IPS DF 4.7 (cell line): Measurements from ENCODE around the gene SMPD4.
A peak's percentile ranks its signal among the peaks of the same experiment; 100 is the strongest.
"Not testable (repeated sequence)": the region's sequence is repeated elsewhere in the genome, so short reads cannot be mapped to it uniquely, and the experiment has no call there.

Experiments used
- DNase-seq: peaks from one replicate; pipeline ENCODE4 v3.0.0-alpha.2; 2013; ENCODE audit warnings: low spot score; ENCODE audit errors: extremely low read depth

The SMPD4 gene, protein sequence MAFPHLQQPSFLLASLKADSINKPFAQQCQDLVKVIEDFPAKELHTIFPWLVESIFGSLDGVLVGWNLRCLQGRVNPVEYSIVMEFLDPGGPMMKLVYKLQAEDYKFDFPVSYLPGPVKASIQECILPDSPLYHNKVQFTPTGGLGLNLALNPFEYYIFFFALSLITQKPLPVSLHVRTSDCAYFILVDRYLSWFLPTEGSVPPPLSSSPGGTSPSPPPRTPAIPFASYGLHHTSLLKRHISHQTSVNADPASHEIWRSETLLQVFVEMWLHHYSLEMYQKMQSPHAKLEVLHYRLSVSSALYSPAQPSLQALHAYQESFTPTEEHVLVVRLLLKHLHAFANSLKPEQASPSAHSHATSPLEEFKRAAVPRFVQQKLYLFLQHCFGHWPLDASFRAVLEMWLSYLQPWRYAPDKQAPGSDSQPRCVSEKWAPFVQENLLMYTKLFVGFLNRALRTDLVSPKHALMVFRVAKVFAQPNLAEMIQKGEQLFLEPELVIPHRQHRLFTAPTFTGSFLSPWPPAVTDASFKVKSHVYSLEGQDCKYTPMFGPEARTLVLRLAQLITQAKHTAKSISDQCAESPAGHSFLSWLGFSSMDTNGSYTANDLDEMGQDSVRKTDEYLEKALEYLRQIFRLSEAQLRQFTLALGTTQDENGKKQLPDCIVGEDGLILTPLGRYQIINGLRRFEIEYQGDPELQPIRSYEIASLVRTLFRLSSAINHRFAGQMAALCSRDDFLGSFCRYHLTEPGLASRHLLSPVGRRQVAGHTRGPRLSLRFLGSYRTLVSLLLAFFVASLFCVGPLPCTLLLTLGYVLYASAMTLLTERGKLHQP

DNA sequence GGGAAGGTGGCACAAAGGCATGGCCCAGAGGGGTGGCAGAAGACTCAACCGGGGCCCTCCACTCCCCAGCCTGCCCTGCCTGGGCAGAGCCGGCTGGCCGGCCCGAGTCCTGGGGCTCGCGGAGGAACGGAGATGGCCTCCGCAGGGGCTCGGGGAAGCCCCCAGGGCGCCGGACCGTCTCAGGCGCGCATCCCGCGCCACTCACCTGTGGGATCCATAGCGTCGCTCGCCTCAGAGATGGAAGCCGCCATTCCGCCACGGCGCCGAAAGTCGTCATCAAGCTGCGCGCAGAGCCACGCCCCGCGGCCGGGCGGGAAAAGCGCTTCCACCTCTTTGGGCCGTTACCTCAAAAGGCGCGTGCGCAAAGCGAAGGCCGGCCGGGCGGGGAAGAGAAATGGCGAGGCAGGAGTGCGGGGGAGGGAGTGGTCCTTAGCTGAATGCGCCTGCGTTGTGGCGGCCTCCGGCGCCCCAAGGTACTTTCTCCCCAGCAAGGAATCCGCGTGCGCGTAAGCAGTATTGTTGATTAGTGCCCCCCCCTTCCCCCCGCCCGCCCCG is at the start of gene SMPD4:
Gene SMPD4, minus strand, starts transcription at position 278 of the 555 bp plus-strand sequence. CDS start 5,010 bp downstream, outside the sequence.
- peak; percentile 69 for DNase-seq

- not testable (repeated sequence) for DNase-seq
Measured at GRCh38 chr2:130230907-130231306, 49.5 kb upstream of the SMPD4 start.

GRCh38 chr2:130230376-130230775 is 49.0 kb upstream of the SMPD4 start:
- not testable (repeated sequence) for DNase-seq

DNA sequence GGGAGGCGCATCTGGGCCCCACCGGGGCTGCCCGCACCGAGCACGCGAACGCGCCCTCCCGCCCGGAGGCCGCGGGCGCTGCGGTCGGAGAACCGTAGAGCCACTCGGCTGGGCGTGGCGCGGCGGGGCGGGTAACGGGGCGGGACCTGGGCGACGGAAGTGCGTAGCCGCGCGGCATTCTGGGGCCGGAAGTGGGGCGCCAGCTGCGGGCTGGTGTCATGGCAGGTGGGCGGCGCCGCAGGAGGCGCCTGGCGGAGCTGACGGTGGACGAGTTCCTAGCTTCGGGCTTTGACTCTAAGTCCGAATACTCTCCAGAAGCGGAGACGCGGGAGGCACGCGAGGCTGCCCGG is 47.7 kb upstream of the SMPD4 start:
- not testable (repeated sequence) for DNase-seq

DNA sequence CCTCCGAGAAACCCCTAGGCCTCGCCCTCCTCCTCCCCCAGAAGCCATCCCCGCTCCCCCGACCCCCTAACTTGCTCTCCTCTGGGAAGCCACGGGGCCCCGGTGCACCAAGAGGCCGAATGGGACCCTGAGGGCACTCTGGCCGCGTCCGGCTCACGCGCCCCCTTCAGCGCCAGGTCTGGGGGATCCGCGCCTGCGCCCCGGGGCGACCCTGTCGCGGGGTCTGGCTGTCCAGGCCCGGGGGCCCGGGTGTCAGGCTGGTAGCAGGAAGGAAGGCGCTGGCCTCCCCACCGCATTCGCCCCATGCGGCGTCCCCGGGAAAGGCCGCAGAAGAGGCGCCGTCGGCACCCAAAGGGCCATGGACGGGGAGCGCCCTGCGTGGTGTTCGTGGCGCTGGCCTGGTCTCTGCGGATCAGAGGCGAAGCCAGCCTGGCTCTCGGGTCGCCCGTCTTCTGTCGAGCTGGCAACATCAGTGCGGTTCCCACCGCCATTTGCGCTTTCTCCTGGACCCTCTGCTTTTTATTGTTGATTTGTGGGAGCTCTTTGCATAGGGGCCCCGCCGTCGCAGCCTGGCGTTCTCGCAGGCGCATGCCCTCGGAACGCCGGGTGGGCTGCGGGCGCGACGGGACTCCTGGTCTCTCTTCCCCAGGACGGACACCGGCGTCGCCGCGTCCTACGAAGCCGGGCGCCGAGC is 47.2 kb upstream of the SMPD4 start:
- not testable (repeated sequence) for DNase-seq

DNA sequence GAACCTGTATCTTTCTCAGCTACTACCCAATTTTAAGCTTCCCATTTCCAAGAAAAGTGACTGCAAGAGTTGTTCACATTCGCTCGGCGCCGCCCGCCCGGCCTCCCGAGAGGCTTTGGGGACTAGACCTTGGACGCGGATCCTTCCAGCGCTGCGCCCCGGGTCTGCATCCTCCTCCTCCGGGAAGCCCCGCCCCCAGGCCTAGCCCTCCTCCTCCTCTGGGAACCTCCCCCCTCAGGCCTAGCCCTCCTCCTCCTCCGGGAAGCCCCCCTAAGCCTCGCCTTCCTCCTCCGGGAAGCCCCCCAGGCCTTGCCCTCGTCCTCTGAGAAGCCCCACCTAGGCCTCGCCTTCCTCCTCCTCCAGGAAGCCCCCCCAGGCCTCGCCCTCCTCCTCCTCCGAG is 46.6 kb upstream of the SMPD4 start:
- DNase-seq, result not testable (repeated sequence)

GRCh38 chr2:130222523-130222922 is 41.1 kb upstream of the SMPD4 start:
- DNase-seq, result not testable (repeated sequence)

- DNase-seq, result not testable (repeated sequence)
Measured at GRCh38 chr2:130220505-130220904, 39.1 kb upstream of the SMPD4 start.

DNA sequence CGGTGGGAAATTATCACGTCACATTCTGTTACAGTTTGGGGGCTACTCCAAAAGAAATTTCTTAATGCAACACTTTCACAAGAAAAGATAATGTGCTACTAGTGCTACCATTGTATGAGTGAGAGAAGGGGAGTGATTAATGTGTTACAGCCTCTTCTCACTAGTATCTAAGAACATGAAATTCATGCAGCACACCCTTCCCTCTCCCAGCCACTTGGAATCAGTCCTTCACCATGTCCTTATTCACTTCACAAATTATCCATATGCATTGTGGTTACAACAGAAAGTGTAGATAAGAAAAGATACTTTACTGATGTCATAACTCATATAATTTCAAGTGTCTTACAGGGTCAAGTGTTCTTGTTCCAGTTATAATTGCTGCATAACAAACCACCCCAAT is 37.7 kb upstream of the SMPD4 start:
- DNase-seq, result not testable (repeated sequence)

DNA sequence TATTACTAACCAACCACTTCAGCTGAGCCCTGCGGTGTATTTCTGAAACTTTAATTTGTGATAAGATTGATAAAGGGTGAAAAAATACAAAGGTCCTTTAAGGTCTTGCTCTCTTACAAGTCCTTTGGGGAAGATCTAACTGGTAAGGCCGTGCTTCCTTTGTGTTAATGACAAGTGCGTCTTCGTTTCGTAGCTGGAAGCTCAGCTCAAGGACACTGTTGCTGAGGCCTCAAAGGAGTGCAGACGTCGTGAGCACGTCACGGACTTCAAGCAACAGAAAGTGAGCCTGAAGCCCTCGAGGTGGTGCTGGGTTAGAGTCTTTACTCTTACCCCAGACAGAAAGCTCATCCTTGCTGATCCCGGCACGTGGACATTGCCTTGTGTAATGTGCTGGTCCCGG is 25.6 kb upstream of the SMPD4 start:
- not testable (repeated sequence) for DNase-seq

GRCh38 chr2:130203150-130203549 is 21.7 kb upstream of the SMPD4 start:
- DNase-seq, result not testable (repeated sequence)

DNA sequence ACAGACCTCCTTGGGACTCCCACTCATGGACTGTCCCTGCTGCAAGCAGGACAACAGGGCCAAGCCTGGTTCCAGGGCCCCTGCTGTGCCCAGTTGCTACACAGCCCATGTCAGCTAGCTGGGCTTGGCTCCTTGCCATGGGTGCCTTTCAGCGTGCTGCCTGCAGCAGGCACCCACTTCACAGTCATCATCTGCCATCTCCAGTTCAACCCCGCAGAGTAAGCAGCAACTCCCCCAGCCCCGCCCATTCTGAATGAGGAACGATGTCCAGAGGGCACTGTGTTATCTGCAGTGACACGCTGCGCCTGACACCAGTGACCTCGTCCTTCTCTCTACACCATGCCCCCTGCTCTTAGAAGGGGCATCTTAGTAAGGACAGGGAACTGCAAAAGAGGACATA is 21.1 kb upstream of the SMPD4 start:
- not testable (repeated sequence) for DNase-seq

DNA sequence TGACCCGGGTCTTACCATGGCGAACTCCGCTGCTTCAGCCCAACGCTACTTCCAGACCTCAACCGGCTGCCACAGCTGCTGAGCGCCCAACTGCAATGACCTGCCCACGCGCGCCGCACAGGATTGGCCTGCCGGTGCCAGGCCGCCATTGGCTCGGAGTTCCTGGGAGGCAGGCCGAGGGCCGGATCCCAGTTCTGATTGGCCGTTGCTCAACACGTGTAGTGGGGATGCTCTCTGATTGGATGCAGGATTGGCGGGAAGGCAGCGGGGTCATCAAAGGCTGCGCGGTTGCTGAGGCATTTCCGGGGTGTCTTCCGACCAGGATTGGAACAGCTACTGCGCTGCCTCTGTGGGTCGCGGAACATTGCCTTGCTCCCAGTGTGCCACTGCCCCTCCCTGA is 16.9 kb upstream of the SMPD4 start, which contains the start of gene TUBA3E:
Gene TUBA3E, minus strand, starts transcription at position 97 of the 400 bp plus-strand sequence. Its CDS starts 79 bp downstream, at position 18.
- no peak for DNase-seq

GRCh38 chr2:130196052-130196451 is 14.7 kb upstream of the SMPD4 start:
- not testable (repeated sequence) for DNase-seq

- DNase-seq, result not testable (repeated sequence)
Measured at GRCh38 chr2:130195089-130195635, 13.8 kb upstream of the SMPD4 start.

DNA sequence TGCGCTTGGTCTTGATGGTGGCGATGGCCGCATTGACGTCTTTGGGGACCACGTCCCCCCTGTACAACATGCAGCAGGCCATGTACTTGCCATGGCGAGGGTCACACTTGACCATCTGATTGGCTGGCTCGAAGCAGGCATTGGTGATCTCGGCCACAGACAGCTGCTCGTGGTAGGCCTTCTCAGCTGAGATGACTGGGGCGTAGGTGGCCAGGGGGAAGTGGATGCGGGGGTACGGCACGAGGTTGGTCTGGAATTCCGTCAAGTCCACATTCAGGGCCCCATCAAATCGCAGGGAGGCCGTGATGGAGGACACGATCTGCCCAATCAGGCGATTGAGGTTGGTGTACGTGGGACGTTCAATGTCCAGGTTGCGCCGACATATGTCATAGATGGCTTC is 12.4 kb upstream of the SMPD4 start:
- not testable (repeated sequence) for DNase-seq

DNA sequence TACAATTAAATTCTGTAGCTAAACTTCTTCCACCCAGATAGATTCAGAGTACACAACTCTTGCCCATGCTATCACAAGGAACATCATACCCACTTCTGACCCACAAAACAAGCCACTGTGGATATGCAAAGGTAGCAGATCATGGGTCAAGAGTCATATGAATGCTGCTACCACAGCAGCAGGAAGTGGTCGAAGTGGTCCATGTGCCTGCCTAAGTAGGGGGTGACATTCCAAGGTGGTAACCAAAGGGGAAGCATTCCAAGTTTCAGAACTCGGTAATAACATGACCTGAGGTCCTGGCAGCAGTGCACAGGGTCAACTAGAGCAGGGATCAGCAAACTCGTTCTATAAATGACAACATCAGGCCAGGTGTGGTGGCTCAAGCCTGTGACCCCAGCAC is 11.0 kb upstream of the SMPD4 start:
- DNase-seq, result not testable (repeated sequence)

DNA sequence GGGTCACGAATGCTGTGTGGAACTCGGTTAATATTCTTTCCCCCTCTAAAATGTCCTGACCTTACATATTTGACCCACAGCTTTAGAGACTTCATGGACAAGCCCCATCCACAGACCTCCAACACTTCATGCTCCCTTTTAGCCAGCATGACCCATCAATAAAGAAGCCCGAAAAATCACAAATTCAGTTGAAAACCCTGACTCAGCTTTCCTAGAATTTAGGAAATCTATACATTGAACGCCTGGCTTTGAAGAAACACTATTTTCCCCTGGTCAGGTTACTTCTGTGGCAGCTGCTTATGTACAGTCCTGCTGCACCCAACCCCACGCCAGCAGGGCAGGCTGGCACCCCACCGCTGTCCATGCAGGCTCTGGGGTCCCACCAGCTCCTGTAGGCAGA is 9.9 kb upstream of the SMPD4 start:
- DNase-seq, result not testable (repeated sequence)

GRCh38 chr2:130190237-130190636 is 8.8 kb upstream of the SMPD4 start:
- DNase-seq, result no peak

DNA sequence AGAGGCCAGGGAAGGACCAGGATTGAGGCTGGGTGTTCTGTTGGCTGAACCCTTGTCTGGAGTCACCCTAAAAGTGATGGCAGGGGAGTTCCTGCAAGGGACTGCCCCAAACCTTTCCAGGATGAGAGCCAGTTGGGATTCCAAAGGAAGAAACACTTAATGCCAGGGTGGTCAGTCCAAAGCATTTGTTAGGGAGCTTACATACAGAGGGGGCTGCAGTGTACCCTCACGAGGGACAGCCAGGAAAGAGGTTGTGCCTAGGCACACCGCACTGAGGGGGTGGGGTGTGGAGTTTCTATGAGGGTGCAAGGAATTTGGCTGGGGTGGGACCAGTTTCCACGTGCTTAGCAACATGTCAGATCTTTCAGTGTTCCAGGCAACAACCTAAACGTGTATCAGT is 7.6 kb upstream of the SMPD4 start:
- not testable (repeated sequence) for DNase-seq
